Measurements from ENCODE around the gene DHRS1. TPM values are rescaled to one million over a fixed set of nuclear protein-coding genes. Genes with fewer than 3 reads are reported as not detected.

The DHRS1 gene
- total RNA-seq, 1 donor from 2014 or later = 6.3 TPM

GRCh38 chr14:24266344-24267244 lies 33.0 kb downstream of the DHRS1 start:
- DNase-seq (ENCODE audit: low read depth in 2 of 2) = no peak

- no peak for DNase-seq (ENCODE audit: low read depth in 2 of 2)
Observed at GRCh38 chr14:24264298-24264697, 35.3 kb downstream of the DHRS1 start.

DNA sequence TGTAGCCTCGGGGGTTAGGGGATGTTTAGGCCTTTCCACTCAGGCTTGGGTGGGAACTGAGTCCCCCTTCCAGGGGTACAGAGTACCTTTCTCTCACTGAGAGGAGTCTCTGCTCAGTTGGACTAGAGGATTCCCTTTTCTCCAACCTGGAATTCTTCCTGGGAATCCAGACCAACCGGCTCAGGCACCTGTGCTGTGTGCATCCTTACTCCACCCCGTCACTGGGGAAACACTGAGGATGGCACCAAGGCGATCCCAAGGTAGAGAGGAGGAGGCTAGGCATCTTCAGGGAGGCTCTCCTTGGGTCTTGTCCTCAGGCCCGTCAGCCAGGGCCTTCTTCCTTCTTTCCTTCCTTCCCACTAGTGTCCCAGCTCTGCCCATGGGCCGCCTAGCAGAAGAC lies 35.7 kb downstream of the DHRS1 start:
- no peak for DNase-seq (ENCODE audit: low read depth in 2 of 2)

- no peak for DNase-seq (ENCODE audit: low read depth in 2 of 2)
Observed at GRCh38 chr14:24262821-24263733, 36.5 kb downstream of the DHRS1 start, which contains the start of gene TGM1. TSS of gene TGM1 (minus strand) at chr14:24263177. CDS start at chr14:24262352, 825 bp downstream.

DNA sequence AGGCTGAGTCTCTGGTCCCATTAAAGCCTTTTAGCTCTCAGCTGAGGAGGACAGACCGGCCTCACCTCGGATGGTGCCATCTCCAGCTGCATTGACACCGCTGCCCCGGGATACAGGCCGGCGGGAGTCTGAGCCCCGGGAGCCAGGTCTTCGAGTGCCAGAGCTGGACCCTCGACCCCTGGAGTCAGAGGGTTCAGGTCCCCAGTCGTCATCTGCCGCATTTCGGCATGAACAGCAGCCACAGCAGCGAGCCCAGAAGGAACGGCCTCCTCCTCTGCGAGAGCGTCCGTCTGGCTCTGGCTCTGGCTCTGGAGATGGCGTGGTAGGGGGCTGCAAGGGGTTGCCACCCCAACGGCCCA lies 37.6 kb downstream of the DHRS1 start:
- no peak for DNase-seq (ENCODE audit: low read depth in 2 of 2)

DNA sequence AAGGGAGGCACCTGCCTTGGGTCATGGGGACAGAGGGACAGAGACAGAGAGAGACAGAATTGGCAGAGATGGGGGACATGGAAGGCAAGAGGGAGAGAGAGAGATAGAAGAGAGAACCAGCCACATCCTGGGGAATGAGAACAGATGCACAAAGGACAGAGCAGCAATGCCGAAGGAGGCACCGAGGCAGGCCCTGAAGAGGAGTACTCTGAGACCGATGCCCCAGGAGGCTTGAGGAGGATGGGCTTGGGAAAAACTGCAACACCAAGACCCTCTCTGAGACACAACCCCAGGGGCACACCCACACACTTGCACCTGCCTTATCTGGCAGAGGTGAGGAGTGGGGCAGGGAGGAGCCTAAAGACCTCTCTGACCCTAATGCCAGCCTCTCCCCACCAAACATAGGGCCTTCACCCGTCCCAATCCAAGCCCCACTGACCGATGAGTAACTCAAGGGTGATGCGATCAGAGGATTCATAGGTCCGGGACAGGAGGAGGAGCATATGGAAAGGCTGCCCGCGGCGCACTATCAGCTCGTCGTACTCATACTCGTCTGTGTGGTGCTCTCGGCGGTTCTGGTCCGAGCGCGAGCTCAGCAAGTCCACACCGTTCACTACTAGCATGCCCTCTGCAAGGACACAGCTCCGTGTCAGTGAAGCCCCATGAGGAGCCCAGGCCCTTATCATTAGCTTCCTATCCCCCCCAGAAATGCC lies 38.2 kb downstream of the DHRS1 start:
- no peak for DNase-seq (ENCODE audit: low read depth in 2 of 2)

DNA sequence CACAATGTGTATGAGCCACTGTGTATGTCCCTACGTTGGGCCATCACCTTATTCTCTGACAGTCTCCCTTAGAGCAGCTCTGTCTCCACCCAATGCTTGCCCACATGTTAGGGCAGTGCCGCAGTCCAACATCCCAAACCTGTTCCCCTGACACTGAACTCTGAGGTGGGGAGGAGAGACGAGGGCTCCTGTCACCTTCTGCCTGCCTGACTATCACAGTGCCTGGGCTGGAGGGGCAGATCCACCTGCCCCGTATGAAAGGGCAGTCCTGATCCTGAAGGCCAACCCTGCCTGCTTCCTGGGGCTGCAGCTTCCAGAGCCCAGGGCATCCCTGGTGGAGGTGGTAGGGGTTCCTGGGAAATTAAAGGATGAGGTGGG lies 38.8 kb downstream of the DHRS1 start:
- no peak for DNase-seq (ENCODE audit: low read depth in 2 of 2)

GRCh38 chr14:24260026-24260779 lies 39.4 kb downstream of the DHRS1 start:
- no peak for DNase-seq (ENCODE audit: low read depth in 2 of 2)

- no peak for DNase-seq (ENCODE audit: low read depth in 2 of 2)
Observed at GRCh38 chr14:24259282-24260025, 40.1 kb downstream of the DHRS1 start.

GRCh38 chr14:24258548-24259265 lies 40.9 kb downstream of the DHRS1 start:
- no peak for DNase-seq (ENCODE audit: low read depth in 2 of 2)

DNA sequence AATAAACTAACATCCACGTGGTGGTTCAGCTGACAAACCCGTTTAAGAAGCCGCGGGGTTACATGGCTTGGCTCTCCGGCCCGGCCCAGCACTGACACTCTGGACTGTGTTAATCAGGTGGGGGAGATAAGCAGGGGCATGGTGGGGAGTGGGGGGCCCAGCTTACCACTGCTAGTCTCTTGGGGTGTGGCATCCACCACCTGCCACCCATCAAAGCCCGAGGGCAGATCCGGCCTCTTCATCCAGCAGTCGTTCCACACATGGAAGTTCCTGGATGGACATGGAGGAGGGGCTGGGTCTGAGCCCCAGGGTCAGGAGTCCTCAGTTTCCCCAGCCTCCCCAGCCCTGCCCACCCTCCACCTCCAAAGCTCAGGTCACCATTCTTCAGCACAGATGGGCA lies 41.5 kb downstream of the DHRS1 start:
- DNase-seq (ENCODE audit: low read depth in 2 of 2) = no peak

DNA sequence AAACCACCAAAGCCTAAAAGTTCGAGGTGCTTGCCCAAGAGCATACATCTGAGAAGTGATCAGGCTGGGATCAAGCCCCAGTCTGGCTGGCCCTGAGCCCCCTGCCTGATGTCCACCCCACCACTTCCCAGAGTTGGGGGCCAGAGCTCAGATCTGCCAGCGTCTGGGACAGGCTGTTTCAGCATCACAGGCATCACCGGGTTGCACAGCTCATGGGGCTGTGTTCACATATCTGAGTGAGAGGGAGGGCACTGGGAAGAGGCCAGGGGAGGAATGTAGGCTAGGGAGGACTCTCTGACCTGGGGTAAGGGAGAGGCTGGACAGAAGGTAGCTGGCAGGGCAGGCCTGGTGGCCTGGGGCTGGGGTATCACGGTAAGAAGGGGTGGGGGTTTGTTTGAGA lies 42.6 kb downstream of the DHRS1 start:
- DNase-seq (ENCODE audit: low read depth in 2 of 2) = no peak

DNA sequence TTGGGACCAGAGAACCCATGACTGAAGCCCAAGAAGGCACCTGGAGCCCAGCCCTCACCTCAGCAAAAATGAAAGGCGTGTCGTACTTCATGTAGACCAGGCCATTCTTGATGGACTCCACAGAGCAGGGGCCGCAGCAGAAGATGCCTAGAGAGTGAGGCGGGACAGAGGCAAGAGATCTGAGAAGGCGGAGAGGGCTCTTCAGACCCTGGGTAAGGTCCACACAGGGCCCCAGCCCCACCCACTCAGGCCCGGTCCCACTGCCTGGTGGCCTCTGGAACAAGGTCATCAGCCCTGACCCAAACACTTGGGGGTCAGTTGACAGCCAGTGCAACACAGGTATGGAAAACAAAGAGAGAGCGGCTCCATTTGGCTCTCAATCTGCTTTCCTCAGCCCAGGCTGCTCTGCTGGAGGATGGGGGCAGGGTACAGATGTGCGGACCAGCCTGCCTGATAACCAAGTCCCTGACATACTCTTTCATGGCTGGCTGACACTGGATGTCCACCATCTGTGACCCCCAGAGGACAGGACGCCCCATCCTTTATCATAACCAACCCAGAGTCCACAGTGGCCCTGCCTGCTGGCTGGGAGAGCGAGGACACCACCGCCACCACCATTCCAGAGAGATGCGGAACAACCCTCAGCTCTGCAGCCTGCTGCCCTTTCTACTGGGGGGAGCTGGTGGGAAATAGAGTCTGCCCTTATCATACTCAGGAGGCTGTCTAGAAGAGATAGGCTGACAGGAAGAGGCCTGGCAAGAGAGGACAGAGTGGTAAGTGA lies 43.5 kb downstream of the DHRS1 start:
- DNase-seq (ENCODE audit: low read depth in 2 of 2) = no peak

DNA sequence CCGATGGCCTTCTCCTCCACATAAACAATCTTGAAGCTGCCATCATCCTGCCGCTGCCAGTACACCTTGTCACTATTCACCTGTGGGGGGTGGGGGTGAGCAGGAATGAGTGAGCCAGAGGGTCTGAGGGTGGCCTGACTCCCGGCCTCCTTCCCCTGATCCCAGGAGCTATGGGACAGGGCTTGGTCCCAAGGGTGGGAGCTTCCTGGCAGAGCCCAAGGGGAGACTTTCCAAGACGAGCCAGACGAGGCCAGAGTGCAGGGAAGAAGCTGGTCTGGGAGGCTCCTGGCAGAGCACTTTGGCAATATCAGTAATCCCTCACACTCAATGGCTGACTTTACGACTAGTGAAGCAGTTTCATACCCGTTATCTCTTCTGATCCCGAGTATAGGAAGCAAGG lies 44.1 kb downstream of the DHRS1 start:
- DNase-seq (ENCODE audit: low read depth in 2 of 2) = no peak

- no peak for DNase-seq (ENCODE audit: low read depth in 2 of 2)
Observed at GRCh38 chr14:24254630-24255392, 44.8 kb downstream of the DHRS1 start.

DNA sequence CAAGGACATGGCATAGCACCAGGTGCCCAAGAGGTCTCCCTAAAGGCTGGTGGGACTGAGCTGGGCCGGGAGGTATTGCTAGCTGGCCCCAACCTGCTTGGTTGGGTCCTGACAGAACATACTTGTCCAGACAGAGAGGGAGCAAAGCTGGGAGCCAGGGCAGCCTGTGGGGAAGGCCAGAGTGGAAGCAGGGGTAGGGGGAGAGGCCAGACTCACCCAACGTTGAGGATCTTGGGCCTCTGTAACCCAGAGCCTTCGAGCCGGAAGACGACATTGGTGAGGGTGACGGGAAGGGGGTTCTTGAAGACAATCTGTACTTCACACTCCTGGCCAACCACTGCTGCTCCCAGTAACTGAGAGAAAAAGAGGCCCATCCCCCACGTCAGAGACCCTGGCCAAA lies 45.6 kb downstream of the DHRS1 start:
- no peak for DNase-seq (ENCODE audit: low read depth in 2 of 2)

DNA sequence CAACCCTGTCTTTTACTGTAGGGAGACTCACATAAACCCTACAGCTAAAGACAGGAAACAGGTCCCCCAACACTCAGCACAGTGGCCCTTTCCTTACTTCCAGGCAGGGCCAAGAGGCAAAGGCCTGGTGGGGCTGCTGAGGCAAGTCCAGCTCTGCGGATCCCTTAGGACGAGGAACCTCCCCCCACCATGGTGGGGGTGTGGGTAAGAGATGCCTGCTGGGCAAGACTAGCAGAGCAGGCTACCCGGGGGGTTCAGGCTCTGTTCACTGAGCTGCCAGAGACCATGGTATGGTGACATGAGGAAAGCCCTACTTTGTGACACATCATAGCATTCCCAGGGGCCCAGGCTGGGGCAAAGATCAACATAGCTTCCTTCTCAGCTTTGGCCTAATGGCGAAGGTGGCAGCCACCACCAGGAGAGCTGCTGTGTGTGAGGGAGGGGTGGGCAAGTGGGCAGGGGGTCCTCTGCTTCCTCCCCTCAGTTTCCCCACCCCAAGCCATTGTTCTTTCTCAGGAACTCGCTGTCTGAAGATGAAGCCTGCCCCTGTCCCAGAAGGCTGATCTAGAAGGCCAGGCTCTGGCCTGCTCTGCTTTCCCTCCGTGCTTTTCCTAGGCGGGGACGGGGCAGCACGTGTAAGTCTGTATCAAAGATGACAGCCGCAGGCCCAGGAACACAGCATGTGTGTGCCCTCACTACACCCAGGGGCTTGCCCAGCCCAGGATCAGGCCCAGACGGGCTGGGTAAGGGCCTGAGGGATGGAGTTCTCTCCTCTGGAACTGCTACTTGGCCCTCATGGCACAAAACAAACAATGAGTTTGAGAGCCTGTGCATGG lies 47.1 kb downstream of the DHRS1 start:
- no peak for DNase-seq (ENCODE audit: low read depth in 2 of 2)
